Nephron progenitor cell (in vitro differentiated cells): ENCODE results near the gene SPIRE2.

Experiments used
- DNase-seq: peaks from one replicate; pipeline ENCODE4 v3.0.0; 2021
- H3K27ac Mint-ChIP-seq: 2 replicates; pipeline ENCODE4 v1.8.0; 2021; ENCODE audit warnings: mild to moderate bottlenecking, moderate library complexity, mixed read lengths
- H3K27me3 Mint-ChIP-seq: 2 replicates; pipeline ENCODE4 v1.8.0; 2021; ENCODE audit warnings: mild to moderate bottlenecking, low read depth, mixed read lengths; ENCODE audit not compliant: poor library complexity
- H3K36me3 Mint-ChIP-seq: 2 replicates; pipeline ENCODE4 v1.8.0; 2021; ENCODE audit warnings: low read depth, mixed read lengths
- H3K4me1 Mint-ChIP-seq: 2 replicates; pipeline ENCODE4 v1.8.0; 2021; ENCODE audit warnings: mixed read lengths
- H3K4me3 Mint-ChIP-seq: 2 replicates; pipeline ENCODE4 v1.8.0; 2021; ENCODE audit warnings: mild to moderate bottlenecking, moderate library complexity, mixed read lengths
- H3K9me3 Mint-ChIP-seq: 2 replicates; pipeline ENCODE4 v1.8.0; 2021; ENCODE audit warnings: mild to moderate bottlenecking, moderate library complexity, mixed read lengths
- CTCF ChIP-seq: fragments of 200-600 bp; sonication (generic); IDR thresholded peaks from 2 replicates; pipeline ENCODE4 v1.5.0; 2021; ENCODE audit warnings: antibody characterized with exemption

Gene SPIRE2

DNA sequence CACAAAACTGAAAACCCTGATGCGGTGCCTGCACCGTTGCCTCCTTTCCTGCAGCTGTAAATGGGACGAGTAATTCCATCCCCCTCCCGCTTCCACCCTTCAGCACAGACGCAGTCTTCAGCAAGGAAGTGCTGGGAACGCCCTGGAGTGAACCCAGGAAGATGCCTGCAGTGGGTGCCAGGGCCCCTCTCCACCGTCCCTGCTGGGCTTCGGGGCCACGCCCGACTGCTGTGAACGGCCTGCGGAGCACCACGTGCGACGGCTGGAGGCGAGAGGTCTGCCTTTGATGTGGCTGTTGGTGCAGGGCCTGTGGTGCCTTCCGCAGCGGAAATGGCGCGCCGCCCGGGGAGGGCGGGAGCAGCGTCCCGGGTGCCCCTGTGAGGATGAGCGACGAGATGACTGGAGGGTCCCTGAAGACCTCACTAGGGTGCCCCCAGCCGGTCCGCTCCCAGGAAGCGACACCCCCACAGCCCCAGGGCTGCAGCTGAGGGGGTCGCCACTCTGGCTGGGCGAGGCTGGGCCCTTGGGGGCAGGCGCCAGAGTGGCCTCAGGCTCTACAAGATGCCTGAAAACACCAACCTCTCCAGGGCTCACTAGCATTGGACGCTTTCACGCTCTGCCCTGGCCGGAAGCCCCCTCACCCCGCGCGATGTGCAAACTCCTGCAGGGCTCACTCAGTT lies 89.6 kb downstream of the SPIRE2 start:
- Mint-ChIP-seq H3K9me3 (no peaks in the 10 kb centered on the region), H3K4me3 (peak overlapping the region; percentile 74), H3K36me3 (no peaks in the 10 kb centered on the region), H3K27me3 (no peaks in the 10 kb centered on the region), H3K27ac (no peak overlapping the region), H3K4me1 (peaks cover 53% of the 10 kb centered on the region)
- no peak for TF ChIP-seq CTCF
- DNase-seq: peak; percentile 63

GRCh38 chr16:89918453-89919347 lies 90.4 kb downstream of the SPIRE2 start, which contains the start of gene MC1R:
MC1R (plus strand) TSS chr16:89918862; CDS start chr16:89919259, 397 bp downstream.
- no peak within 1 kb of the TSS for H3K27ac Mint-ChIP-seq
- peaks cover 53% of the 10 kb centered on the region for H3K4me1 Mint-ChIP-seq
- H3K4me3 Mint-ChIP-seq: peak within 1 kb of the TSS; percentile 74
- H3K36me3 Mint-ChIP-seq: no peaks in the 10 kb centered on the region
- DNase-seq: peak; percentile 58
- H3K9me3 Mint-ChIP-seq: no peaks in the 10 kb centered on the region
- no peaks in the 10 kb centered on the region for H3K27me3 Mint-ChIP-seq
- TF ChIP-seq CTCF: peak; percentile 48

DNA sequence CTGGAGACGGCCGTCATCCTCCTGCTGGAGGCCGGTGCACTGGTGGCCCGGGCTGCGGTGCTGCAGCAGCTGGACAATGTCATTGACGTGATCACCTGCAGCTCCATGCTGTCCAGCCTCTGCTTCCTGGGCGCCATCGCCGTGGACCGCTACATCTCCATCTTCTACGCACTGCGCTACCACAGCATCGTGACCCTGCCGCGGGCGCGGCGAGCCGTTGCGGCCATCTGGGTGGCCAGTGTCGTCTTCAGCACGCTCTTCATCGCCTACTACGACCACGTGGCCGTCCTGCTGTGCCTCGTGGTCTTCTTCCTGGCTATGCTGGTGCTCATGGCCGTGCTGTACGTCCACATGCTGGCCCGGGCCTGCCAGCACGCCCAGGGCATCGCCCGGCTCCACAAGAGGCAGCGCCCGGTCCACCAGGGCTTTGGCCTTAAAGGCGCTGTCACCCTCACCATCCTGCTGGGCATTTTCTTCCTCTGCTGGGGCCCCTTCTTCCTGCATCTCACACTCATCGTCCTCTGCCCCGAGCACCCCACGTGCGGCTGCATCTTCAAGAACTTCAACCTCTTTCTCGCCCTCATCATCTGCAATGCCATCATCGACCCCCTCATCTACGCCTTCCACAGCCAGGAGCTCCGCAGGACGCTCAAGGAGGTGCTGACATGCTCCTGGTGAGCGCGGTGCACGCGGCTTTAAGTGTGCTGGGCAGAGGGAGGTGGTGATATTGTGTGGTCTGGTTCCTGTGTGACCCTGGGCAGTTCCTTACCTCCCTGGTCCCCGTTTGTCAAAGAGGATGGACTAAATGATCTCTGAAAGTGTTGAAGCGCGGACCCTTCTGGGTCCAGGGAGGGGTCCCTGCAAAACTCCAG lies 91.5 kb downstream of the SPIRE2 start:
- DNase-seq: no peak
- Mint-ChIP-seq H3K4me3 (peak overlapping the region; percentile 50), H3K27ac (no peak overlapping the region), H3K27me3 (no peaks in the 10 kb centered on the region), H3K9me3 (no peaks in the 10 kb centered on the region), H3K4me1 (peaks cover 48% of the 10 kb centered on the region), H3K36me3 (no peaks in the 10 kb centered on the region)
- TF ChIP-seq CTCF: no peak

DNA sequence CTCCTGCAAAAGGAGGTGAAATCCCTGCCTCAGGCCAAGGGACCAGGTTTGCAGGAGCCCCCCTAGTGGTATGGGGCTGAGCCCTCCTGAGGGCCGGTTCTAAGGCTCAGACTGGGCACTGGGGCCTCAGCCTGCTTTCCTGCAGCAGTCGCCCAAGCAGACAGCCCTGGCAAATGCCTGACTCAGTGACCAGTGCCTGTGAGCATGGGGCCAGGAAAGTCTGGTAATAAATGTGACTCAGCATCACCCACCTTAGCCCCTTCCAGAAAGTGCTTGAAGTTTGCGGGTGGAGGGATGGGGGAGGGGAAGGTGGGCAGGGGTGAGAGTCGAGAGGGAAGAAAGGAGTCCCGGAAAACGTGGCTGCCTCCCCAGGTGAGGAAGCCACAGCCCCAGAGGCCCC lies 92.4 kb downstream of the SPIRE2 start:
- DNase-seq: no peak
- no peak overlapping the region for H3K27ac Mint-ChIP-seq
- H3K36me3 Mint-ChIP-seq: no peaks in the 10 kb centered on the region
- no peaks in the 10 kb centered on the region for H3K27me3 Mint-ChIP-seq
- no peak for TF ChIP-seq CTCF
- H3K4me3 Mint-ChIP-seq: peak overlapping the region; percentile 70
- peaks cover 49% of the 10 kb centered on the region for H3K4me1 Mint-ChIP-seq
- no peaks in the 10 kb centered on the region for H3K9me3 Mint-ChIP-seq
